GM13977 (cell line): ENCODE data around the gene LYRM4.

ENCODE experiments used
- DNase-seq: peaks from one replicate; pipeline ENCODE4 v3.0.0; 2012; ENCODE audit warnings: low spot score
- in situ Hi-C: fragments of 300-500 bp; cut with MboI; formaldehyde crosslinking; loops from one replicate; pipeline ENCODE4 v1.12.0; 2022; ENCODE audit warnings: low sequenced_read_pairs, low pct_unique_long_range_greater_than_20kb, mixed read lengths, inconsistent platforms; ENCODE audit not compliant: unreplicated experiment
- TF ChIP-seq, protein P1 (sequence below): IDR thresholded peaks from 2 replicates; pipeline ENCODE4 v1.5.1; 2012; ENCODE audit warnings: mild to moderate bottlenecking, control low read depth; ENCODE audit not compliant: insufficient read depth; ENCODE audit errors: extremely low read depth, missing control alignments

LYRM4 gene

DNA sequence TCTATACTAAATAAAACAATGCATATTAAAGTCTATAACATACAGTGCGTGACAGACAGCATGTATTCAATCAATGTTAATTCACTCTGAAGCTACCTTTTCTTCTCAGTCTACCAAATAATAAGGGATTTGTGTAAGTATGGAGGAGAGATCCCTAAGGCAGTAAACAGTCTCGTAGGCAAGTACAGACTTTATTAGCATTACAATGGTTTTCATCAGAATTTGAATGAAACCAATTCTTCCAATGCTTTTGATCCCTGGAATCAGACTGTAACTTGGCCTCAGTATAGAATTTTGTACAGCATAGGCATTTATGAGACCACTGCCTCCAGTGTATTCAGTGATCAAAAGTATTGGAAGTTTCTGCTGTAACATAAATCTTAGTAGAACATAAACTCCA lies 19.5 kb downstream of the LYRM4 start:
- no peak for DNase-seq
- TF ChIP-seq, protein P1, sequence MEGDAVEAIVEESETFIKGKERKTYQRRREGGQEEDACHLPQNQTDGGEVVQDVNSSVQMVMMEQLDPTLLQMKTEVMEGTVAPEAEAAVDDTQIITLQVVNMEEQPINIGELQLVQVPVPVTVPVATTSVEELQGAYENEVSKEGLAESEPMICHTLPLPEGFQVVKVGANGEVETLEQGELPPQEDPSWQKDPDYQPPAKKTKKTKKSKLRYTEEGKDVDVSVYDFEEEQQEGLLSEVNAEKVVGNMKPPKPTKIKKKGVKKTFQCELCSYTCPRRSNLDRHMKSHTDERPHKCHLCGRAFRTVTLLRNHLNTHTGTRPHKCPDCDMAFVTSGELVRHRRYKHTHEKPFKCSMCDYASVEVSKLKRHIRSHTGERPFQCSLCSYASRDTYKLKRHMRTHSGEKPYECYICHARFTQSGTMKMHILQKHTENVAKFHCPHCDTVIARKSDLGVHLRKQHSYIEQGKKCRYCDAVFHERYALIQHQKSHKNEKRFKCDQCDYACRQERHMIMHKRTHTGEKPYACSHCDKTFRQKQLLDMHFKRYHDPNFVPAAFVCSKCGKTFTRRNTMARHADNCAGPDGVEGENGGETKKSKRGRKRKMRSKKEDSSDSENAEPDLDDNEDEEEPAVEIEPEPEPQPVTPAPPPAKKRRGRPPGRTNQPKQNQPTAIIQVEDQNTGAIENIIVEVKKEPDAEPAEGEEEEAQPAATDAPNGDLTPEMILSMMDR, result no peak
- in situ Hi-C loops, result no loop called here

DNA sequence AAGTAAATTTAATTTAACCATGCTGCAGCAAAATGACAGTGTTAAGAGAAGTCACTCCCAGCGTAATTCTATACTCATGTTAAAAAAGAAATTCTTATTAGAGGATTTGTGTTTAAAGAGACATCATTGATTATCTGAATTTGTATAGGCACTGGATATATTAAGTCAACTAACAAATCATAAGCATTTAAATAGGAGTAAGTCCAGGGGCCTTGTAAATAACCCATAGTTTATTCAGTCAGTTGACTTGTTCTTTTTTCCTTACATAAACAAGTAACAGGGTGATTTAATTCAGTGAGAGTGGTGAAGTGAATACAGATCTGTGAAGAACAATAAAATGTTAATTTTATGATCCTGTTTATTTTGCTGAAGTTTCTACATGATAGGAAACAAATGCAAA lies 22.4 kb downstream of the LYRM4 start:
- in situ Hi-C loops, result no loop called here
- TF ChIP-seq, protein P1, result no peak
- no peak for DNase-seq

DNA sequence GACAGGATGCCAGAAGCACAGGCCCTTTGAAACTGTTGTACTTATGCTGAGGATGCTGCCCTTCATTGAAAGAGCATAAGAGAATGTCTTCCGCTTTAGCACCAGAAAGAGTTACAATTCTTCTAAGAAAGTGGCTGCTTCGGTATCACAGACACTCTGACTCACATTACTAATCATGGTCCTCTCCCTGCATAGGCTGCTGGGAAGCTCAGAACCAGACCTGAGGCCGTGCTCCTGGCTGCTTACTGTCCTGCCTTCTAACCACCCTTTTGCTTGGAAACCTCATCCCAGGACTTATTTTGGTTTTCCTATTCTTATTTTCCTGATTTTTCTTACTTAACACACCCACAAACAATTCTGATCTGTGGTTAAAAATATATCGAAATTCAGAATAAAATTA lies 22.9 kb downstream of the LYRM4 start:
- no peak for DNase-seq
- in situ Hi-C loops, result no loop called here
- TF ChIP-seq, protein P1, result no peak

DNA sequence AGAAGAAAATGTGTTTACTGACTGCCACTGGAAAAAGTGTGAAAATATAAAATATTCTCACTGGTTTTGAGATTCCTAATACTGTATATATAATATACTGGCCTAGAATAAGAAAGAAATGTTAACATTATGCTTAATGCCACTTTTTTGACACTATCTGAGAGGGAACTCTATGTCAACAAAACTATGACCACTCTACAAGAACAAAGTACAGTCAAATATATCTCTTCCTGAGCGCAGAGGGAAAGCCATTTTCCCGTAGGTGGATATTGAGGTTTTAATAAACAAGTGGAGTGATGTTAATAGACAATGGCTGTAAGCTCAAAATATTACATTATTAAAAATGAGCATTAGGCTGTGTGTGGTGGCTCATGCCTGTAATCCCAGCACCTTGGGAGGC lies 24.9 kb downstream of the LYRM4 start:
- no peak for DNase-seq
- in situ Hi-C loops, result no loop called here
- TF ChIP-seq, protein P1, result no peak

DNA sequence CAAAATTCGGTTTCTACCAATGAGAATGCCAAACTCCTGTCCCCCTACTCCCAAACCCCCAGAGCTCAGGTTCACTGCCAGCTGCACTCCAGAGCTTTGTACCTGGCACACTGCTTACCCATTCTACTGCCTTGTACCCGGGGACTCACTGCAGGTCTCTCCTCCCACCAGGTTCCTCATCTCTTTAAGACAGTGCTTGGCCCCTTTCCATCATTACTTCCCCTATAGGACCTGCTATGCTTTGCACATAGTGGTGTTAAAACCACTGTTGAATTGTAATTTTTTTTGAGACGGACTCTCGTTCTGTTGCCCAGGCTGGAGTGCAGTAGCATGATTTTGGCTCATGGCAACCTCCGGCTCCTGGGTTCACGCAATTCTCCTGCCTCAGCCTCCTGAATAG lies 25.9 kb downstream of the LYRM4 start:
- TF ChIP-seq, protein P1, result no peak
- no peak for DNase-seq
- in situ Hi-C loops, result no loop called here

DNA sequence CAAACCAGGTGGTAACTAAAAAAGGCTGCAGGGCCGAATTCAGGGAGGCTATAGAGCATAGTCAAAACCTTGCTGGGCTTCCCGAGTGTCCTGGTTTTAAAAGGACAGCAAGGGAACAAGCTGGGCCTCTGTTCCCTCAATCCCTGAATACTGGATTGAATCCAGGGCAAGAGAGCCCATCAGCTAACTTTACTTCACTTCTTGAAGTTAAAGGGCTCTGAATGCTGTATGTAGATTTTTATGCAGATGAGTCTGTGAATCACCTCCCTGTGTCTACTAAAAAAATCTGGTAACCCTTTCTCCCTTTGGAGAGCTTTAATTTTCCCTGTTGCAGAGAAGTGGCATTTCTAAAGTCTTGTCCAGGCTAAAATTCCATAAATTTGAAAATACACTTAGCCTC lies 29.5 kb downstream of the LYRM4 start:
- TF ChIP-seq, protein P1, result no peak
- DNase-seq, result no peak
- in situ Hi-C loops, result no loop called here

DNA sequence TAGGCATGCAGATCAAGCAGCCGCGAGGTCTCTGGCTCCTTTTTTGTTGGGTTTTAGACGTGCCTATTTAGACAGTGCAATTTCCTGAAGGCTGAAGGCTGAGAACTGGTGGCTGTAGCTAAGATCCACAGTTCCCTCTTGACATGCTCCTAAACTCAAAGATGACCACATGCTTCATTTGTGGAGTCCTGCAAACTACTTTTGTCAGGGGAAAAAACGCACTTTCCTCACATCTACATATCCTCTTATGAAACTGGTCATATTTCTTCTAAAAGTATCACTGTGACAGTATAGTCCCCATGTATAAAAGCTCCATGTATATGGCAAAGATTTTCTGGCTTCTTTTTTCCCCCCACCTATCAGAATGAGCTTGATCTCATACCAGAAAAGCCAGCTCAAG lies 30.7 kb downstream of the LYRM4 start:
- in situ Hi-C loops, result no loop called here
- TF ChIP-seq, protein P1, result no peak
- no peak for DNase-seq
